ENCODE data around the gene WDR5. TPM values are rescaled to one million over a fixed set of nuclear protein-coding genes. Genes with fewer than 3 reads are reported as not detected.

Gene WDR5
- total and polyA plus RNA-seq, 9 of the 15 experiments (the other 6 are each of a cell fraction or from before 2014, with no cell fraction given), result 3.0 to 56.8 (median 38.6) TPM

DNA sequence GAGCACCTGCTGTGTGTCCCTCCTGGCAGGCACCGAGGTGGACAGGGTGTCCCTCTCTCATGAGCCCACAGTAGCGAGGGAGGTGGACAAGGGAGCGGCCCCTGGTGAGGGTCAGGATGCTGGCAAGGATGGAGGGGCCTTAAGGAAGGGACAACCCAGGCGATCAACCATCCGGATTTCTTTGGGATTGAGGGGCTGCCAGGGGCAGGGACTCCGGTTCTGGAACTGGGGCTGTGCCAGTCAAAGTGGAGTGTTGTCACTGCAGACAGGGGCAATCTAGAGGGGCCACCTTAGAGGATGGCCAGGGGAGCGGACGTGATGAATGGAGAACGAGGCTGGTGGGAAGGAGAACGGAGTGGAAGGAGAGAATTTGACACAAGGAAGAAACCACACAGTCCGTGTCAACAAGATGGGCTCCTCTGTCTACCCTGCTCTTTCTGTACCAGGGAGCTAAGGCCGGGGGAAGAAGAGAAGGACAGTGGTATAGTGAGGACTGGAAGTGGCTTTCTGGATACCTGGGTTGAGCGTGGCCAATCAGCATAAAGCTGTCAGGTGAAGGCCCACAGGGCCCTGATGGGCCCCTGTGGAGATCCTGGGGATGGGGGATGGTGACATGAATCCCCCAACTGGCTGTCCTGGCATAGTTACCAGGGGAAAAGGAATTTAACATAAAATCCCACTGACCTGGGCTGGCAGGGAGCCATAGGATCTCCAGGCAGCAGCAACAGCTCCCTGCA lies 4.2 kb upstream of the WDR5 start:
- 29% methylated on average over 13 of the region's 13 CpGs for WGBS (ENCODE audit: insufficient coverage, low coverage, missing lambda C conversion rate)
- Histone ChIP-seq H3K4me2 (ENCODE audit: insufficient read depth, low read length) (no peak overlapping the region), H4K20me1 (replicated peaks; ENCODE audit: control insufficient read depth, insufficient read depth, low read length) (peaks cover 3% of the 10 kb centered on the region), H3K27ac (ENCODE audit: extremely low read depth, low read depth, low read length) (no peak overlapping the region), H3K9me3 (replicated peaks; ENCODE audit: control insufficient read depth, insufficient read depth, low read depth, low read length) (no peaks in the 10 kb centered on the region), H3K9me1 (ENCODE audit: control insufficient read depth, insufficient read depth, low read length) (no peaks in the 10 kb centered on the region), H3K79me2 (ENCODE audit: control insufficient read depth, insufficient read depth, low read length) (peaks cover 16% of the 10 kb centered on the region), H2AFZ (ENCODE audit: low read depth, low read length) (no peak overlapping the region), H3K4me1 (replicated peaks in 1 of 2; ENCODE audit: control insufficient read depth in 2 of 2, insufficient read depth in 2 of 2, low read length in 2 of 2) (peaks cover 6 to 45% of the 10 kb centered on the region in 2 experiments; a peak in 3 of 5 replicates), H3K27me3 (ENCODE audit: control insufficient read depth in 2 of 2, insufficient read depth in 2 of 2, low read length in 2 of 2) (peaks cover 15 to 31% of the 10 kb centered on the region in 2 experiments; a peak in 4 of 5 replicates), H3K4me3 (no peak overlapping the region), H3K9ac (ENCODE audit: insufficient read depth in 1 of 2, low read depth in 2 of 2, low read length in 2 of 2) (0 out of 4 replicates have a peak overlapping the region, but pooled peaks of 1 of the 2 experiments have one; percentile 26), H3K36me3 (ENCODE audit: control insufficient read depth, insufficient read depth, low read length) (no peaks in the 10 kb centered on the region)
- BruUV-seq (replicated peaks), result no TSS peak
- in situ Hi-C loops (cut with MboI) (no loop called here), intact Hi-C loops (cut with micrococcal nuclease) (no loop called here)
- CTCF ChIA-PET (ENCODE audit: low intra/inter-chr PET ratio), result interaction anchor here (0.7 kb wide), 1 partner anchor 702 kb away, joined by 3 read pairs; no protein-coding TSS in a partner anchor
- no peak for DNase-seq (ENCODE audit: extremely low read depth in 1 of 4, low spot score in 3 of 4)
- TF ChIP-seq GATAD2B (IDR thresholded peaks at IDR 0.05; ENCODE audit: borderline replicate concordance) (no peak), COPS2 (conservative IDR thresholded peaks at IDR 0.05) (no peak), MCM2 (IDR thresholded peaks at IDR 0.05; ENCODE audit: low read depth) (no peak), SMARCA4 (IDR thresholded peaks at IDR 0.05) (no peak), POLR2H (tag; IDR thresholded peaks at IDR 0.05; ENCODE audit: low read depth) (no peak), ZNF696 (CRISPR knock-in tag; conservative IDR thresholded peaks at IDR 0.05) (no peak), ZC3H8 (IDR thresholded peaks at IDR 0.05) (no peak), ATF1 (CRISPR knock-in tag; IDR thresholded peaks at IDR 0.05) (no peak), ATF1 (tag; IDR thresholded peaks at IDR 0.05) (no peak), MAZ (CRISPR knock-in tag; conservative IDR thresholded peaks at IDR 0.05 in 1 of 2, IDR thresholded peaks at IDR 0.05 in 1 of 2) (no peak)
- TF ChIP-seq, protein P1, sequence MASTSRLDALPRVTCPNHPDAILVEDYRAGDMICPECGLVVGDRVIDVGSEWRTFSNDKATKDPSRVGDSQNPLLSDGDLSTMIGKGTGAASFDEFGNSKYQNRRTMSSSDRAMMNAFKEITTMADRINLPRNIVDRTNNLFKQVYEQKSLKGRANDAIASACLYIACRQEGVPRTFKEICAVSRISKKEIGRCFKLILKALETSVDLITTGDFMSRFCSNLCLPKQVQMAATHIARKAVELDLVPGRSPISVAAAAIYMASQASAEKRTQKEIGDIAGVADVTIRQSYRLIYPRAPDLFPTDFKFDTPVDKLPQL (IDR thresholded peaks at IDR 0.05; ENCODE audit: extremely low read depth, insufficient read length), result no peak
- TF ChIP-seq, protein P2, sequence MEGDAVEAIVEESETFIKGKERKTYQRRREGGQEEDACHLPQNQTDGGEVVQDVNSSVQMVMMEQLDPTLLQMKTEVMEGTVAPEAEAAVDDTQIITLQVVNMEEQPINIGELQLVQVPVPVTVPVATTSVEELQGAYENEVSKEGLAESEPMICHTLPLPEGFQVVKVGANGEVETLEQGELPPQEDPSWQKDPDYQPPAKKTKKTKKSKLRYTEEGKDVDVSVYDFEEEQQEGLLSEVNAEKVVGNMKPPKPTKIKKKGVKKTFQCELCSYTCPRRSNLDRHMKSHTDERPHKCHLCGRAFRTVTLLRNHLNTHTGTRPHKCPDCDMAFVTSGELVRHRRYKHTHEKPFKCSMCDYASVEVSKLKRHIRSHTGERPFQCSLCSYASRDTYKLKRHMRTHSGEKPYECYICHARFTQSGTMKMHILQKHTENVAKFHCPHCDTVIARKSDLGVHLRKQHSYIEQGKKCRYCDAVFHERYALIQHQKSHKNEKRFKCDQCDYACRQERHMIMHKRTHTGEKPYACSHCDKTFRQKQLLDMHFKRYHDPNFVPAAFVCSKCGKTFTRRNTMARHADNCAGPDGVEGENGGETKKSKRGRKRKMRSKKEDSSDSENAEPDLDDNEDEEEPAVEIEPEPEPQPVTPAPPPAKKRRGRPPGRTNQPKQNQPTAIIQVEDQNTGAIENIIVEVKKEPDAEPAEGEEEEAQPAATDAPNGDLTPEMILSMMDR (IDR thresholded peaks at IDR 0.05 in 2 of 3, conservative IDR thresholded peaks at IDR 0.05 in 1 of 3; ENCODE audit: insufficient read depth in 2 of 3, low read depth in 1 of 3, low read length in 3 of 3), result no peak
- POLR2A ChIA-PET, result interaction anchor here (0.7 kb wide), 1 partner anchor 964 kb away, joined by 3 read pairs; no protein-coding TSS in a partner anchor
- FAIRE-seq, result no peak
- no peak for ATAC-seq

Measured in K562 (cell line).